Lung (tissue), 12 donors: ENCODE measurements around the gene OR51B2. TPM values are rescaled to one million over a fixed set of nuclear protein-coding genes. Genes with fewer than 3 reads are reported as not detected.
"Not testable (repeated sequence)": the region's sequence is repeated elsewhere in the genome, so short reads cannot be mapped to it uniquely, and the experiment has no call there.

ENCODE experiments used
- ATAC-seq: fragments of 200-7000 bp; cut with Tn5 transposase; one replicate; pipeline ENCODE4 v1.9.1; 2020; ENCODE audit warnings: moderate number of reproducible peaks; ENCODE audit not compliant: insufficient read depth, low FRiP score
- DNase-seq, 3 donors: peaks; one replicate each; pipeline ENCODE4 v3.0.0-alpha.2; 2013 to 2017
- H3K27ac ChIP-seq, 2 donors: one replicate each; pipeline ENCODE4 v1.5.1; 2013; ENCODE audit warnings: mild to moderate bottlenecking in 2 of 2, moderate library complexity in 2 of 2, control low read depth in 1 of 2, inconsistent platforms in 1 of 2, low read depth in 1 of 2, low read length in 1 of 2
- H3K27me3 ChIP-seq, 3 donors: one replicate each; pipeline ENCODE4 v1.5.1; 2013; ENCODE audit warnings: low read length in 2 of 3; ENCODE audit not compliant: control insufficient read depth in 3 of 3, insufficient read depth in 3 of 3
- H3K36me3 ChIP-seq, 4 donors: one replicate each; pipeline ENCODE4 v1.5.1; 2013; ENCODE audit warnings: low read length in 4 of 4, mild to moderate bottlenecking in 1 of 4, moderate library complexity in 1 of 4; ENCODE audit not compliant: control insufficient read depth in 4 of 4, insufficient read depth in 4 of 4
- H3K4me1 ChIP-seq, 5 donors: one replicate each; pipeline ENCODE4 v1.5.1; 2013; ENCODE audit warnings: low read length in 5 of 5, mild to moderate bottlenecking in 2 of 5, moderate library complexity in 1 of 5; ENCODE audit not compliant: control insufficient read depth in 5 of 5, insufficient read depth in 5 of 5
- H3K4me3 ChIP-seq: one replicate; pipeline ENCODE4 v1.5.1; 2013; ENCODE audit warnings: mild to moderate bottlenecking, control low read depth, moderate library complexity
- H3K9ac ChIP-seq, 2 donors: one replicate each; pipeline ENCODE4 v1.5.1; 2013; ENCODE audit warnings: low read length in 2 of 2, control low read depth in 1 of 2; ENCODE audit not compliant: insufficient read depth in 1 of 2
- H3K9me3 ChIP-seq, 4 donors: one replicate each; pipeline ENCODE4 v1.5.1; 2013; ENCODE audit warnings: low read length in 3 of 4, mild to moderate bottlenecking in 1 of 4, moderate library complexity in 1 of 4; ENCODE audit not compliant: control insufficient read depth in 4 of 4, insufficient read depth in 3 of 4
- CTCF ChIP-seq: IDR thresholded peaks from 2 replicates; pipeline ENCODE4 v1.5.1; 2012; ENCODE audit warnings: mild to moderate bottlenecking; ENCODE audit errors: control extremely low read depth, extremely low read depth
- WGBS, 2 donors: extraction: QIAGEN DNeasy Blood & Tissue Kit; methylation state at CpG; one replicate each; pipeline ENCODE4 v1.1.7; 2013; 5-methylcytosine and 5-hydroxymethylcytosine counted together
- polyA plus RNA-seq, 2 donors: library from polyadenylated mRNA; stranded (reverse); fragments of 200-250 nt; gene quantifications; one replicate each; pipeline ENCODE4 v1.2.1, GENCODE V29; 2013
- total RNA-seq, 2 donors: library from RNA; depleted of rRNA in 1 of 2; stranded (reverse); fragments of >200 nt in 1 of 2; gene quantifications; one replicate each; pipeline ENCODE4 v1.2.1, GENCODE V29; 2014 to 2021
- donor health status: control.
- donor health status: control.
- donor health status: Bipolar disorder and iron deficiency.
- donor health status: healthy.
- donor health status: DM: yes; HTN: yes; CAD: no.

Gene OR51B2
- total and polyA plus RNA-seq, 4 donors: 1.9 TPM; not detected in 3

- ATAC-seq (no peak), DNase-seq (no peak)
- no peak within 1 kb of the TSS for H3K4me3 ChIP-seq
- WGBS, 2 donors: 74 to 83% methylated on average over 6 of the region's 6 CpGs
- no peak for TF ChIP-seq CTCF
- H3K36me3 ChIP-seq: no peaks in the 10 kb centered on the region
- no peaks in the 10 kb centered on the region for H3K4me1 ChIP-seq
- no peak within 1 kb of the TSS for H3K9ac ChIP-seq
- no peak within 1 kb of the TSS for H3K27ac ChIP-seq
- H3K9me3 ChIP-seq: no peaks in the 10 kb centered on the region
- H3K27me3 ChIP-seq: no peaks in the 10 kb centered on the region
Measured at GRCh38 chr11:5343474-5344335, 19.6 kb upstream of the OR51B2 start, which contains the start of gene OR51B5. TSS of gene OR51B5 (minus strand) at chr11:5343524. CDS start at chr11:5343524, 0 bp downstream.

GRCh38 chr11:5339771-5340322 lies 15.8 kb upstream of the OR51B2 start:
- Histone ChIP-seq H3K4me3 (no peak overlapping the region), H3K36me3 (no peaks in the 10 kb centered on the region), H3K9ac (no peak overlapping the region), H3K9me3 (no peaks in the 10 kb centered on the region), H3K4me1 (no peaks in the 10 kb centered on the region), H3K27me3 (no peaks in the 10 kb centered on the region), H3K27ac (no peak overlapping the region)
- ATAC-seq: no peak
- WGBS, 2 donors: 66 to 84% methylated on average over 1 of the region's 1 CpG
- TF ChIP-seq CTCF: no peak
- DNase-seq: no peak

- not testable (repeated sequence) for H3K27ac ChIP-seq
- WGBS, 2 donors: 79 to 87% methylated on average over 1 of the region's 1 CpG
Measured at GRCh38 chr11:5337253-5337652, 13.2 kb upstream of the OR51B2 start.

GRCh38 chr11:5336331-5336730 lies 12.2 kb upstream of the OR51B2 start:
- H3K4me1 ChIP-seq: no peaks in the 10 kb centered on the region
- ATAC-seq: no peak
- H3K9me3 ChIP-seq: no peaks in the 10 kb centered on the region
- no peak for DNase-seq
- TF ChIP-seq CTCF: no peak
- H3K27ac ChIP-seq: no peak overlapping the region
- H3K9ac ChIP-seq: no peak overlapping the region
- H3K36me3 ChIP-seq: no peaks in the 10 kb centered on the region
- H3K27me3 ChIP-seq: no peaks in the 10 kb centered on the region
- no peak overlapping the region for H3K4me3 ChIP-seq

More at GRCh38 chr11:5337253-5337652, 13.2 kb upstream of the OR51B2 start:
- ATAC-seq, H3K36me3 ChIP-seq, DNase-seq, H3K27me3 ChIP-seq, H3K9ac ChIP-seq, H3K4me3 ChIP-seq, H3K4me1 ChIP-seq, H3K9me3 ChIP-seq: not testable (repeated sequence)
